Measurements from ENCODE around the gene PEX11G.
A peak's percentile ranks its signal among the peaks of the same experiment; 100 is the strongest.

The PEX11G gene

GRCh38 chr19:7488736-7489353, at the start of gene PEX11G:
Gene PEX11G (minus strand): TSS chr19:7489035. CDS start chr19:7489010, 25 bp downstream.
- H3K4me3 ChIP-seq (ENCODE audit: low read depth, low read length) = peak within 1 kb of the TSS; percentile 65

GRCh38 chr19:7535998-7536695, 47.3 kb upstream of the PEX11G start:
- peak overlapping the region; percentile 99 for H3K4me3 ChIP-seq (ENCODE audit: low read depth, low read length)
- TF ChIP-seq CTCF (IDR thresholded peaks at IDR 0.05; ENCODE audit: borderline replicate concordance, insufficient read depth, low read depth, low read length) = no peak

More at GRCh38 chr19:7488736-7489353, at the start of gene PEX11G:
- no peak for TF ChIP-seq CTCF (IDR thresholded peaks at IDR 0.05; ENCODE audit: borderline replicate concordance, insufficient read depth, low read depth, low read length)

GRCh38 chr19:7535047-7535997, 46.5 kb upstream of the PEX11G start, which contains the start of gene PNPLA6:
Gene PNPLA6 (plus strand): TSS chr19:7535717. CDS start chr19:7535789, 72 bp downstream.
- H3K4me3 ChIP-seq (ENCODE audit: low read depth, low read length) = peak within 1 kb of the TSS; percentile 99
- TF ChIP-seq CTCF (IDR thresholded peaks at IDR 0.05; ENCODE audit: borderline replicate concordance, insufficient read depth, low read depth, low read length) = no peak

GRCh38 chr19:7534531-7535046, 45.8 kb upstream of the PEX11G start:
- H3K4me3 ChIP-seq (ENCODE audit: low read depth, low read length) = peak overlapping the region; percentile 99
- no peak for TF ChIP-seq CTCF (IDR thresholded peaks at IDR 0.05; ENCODE audit: borderline replicate concordance, insufficient read depth, low read depth, low read length)

- H3K4me3 ChIP-seq (ENCODE audit: low read depth, low read length) = peak overlapping the region; percentile 99
- no peak for TF ChIP-seq CTCF (IDR thresholded peaks at IDR 0.05; ENCODE audit: borderline replicate concordance, insufficient read depth, low read depth, low read length)
Observed at GRCh38 chr19:7533925-7534480, 45.2 kb upstream of the PEX11G start.

- peak overlapping the region; percentile 34 for H3K4me3 ChIP-seq (ENCODE audit: low read depth, low read length)
- no peak for TF ChIP-seq CTCF (IDR thresholded peaks at IDR 0.05; ENCODE audit: borderline replicate concordance, insufficient read depth, low read depth, low read length)
Observed at GRCh38 chr19:7533281-7533885, 44.5 kb upstream of the PEX11G start.
